Measurements from ENCODE around the gene FGF12. TPM values are rescaled to one million over a fixed set of nuclear protein-coding genes. Genes with fewer than 3 reads are reported as not detected.

FGF12 gene
- total and polyA plus RNA-seq, 7 donors = 0.25 to 0.87 (median 0.71) TPM

- Histone ChIP-seq H3K4me1 (no peaks in the 10 kb centered on the region), H3K36me3 (ENCODE audit: insufficient read depth in 1 of 2, low read depth in 1 of 2) (no peaks in the 10 kb centered on the region), H3K27me3 (ENCODE audit: insufficient read depth in 3 of 3, low read length in 2 of 3) (no peaks in the 10 kb centered on the region), H3K9me3 (no peaks in the 10 kb centered on the region), H3K27ac (no peak overlapping the region), H3K4me3 (no peak overlapping the region)
- DNase-seq = no peak
- no peak for ATAC-seq
- TF ChIP-seq, protein P1, sequence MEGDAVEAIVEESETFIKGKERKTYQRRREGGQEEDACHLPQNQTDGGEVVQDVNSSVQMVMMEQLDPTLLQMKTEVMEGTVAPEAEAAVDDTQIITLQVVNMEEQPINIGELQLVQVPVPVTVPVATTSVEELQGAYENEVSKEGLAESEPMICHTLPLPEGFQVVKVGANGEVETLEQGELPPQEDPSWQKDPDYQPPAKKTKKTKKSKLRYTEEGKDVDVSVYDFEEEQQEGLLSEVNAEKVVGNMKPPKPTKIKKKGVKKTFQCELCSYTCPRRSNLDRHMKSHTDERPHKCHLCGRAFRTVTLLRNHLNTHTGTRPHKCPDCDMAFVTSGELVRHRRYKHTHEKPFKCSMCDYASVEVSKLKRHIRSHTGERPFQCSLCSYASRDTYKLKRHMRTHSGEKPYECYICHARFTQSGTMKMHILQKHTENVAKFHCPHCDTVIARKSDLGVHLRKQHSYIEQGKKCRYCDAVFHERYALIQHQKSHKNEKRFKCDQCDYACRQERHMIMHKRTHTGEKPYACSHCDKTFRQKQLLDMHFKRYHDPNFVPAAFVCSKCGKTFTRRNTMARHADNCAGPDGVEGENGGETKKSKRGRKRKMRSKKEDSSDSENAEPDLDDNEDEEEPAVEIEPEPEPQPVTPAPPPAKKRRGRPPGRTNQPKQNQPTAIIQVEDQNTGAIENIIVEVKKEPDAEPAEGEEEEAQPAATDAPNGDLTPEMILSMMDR (IDR thresholded peaks at IDR 0.05) = no peak
- intact Hi-C loops (cut with DNase I) = no loop called here
Observed at GRCh38 chr3:192313605-192314004, 413.7 kb downstream of the FGF12 start.

DNA sequence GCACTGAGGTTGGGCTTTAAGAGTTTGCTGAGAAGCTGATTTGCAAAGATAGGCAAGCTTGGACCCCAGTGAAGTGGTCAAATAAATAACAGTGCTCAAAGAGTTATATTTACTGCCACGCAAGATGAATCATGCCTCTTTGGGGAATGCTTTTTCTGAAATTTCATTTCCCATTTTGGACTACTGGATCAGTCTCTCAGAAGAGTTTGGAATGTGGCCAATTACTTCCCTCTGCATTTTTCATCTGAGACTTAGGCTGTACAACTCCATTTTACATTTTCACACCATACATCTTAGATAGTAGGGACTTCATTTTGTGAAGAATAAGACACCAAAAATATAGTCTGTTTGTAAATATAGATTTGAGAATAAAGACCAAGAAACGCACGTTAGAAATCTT lies 419.7 kb downstream of the FGF12 start:
- Histone ChIP-seq H3K4me1 (no peaks in the 10 kb centered on the region), H3K36me3 (ENCODE audit: insufficient read depth in 1 of 2, low read depth in 1 of 2) (no peaks in the 10 kb centered on the region), H3K27me3 (ENCODE audit: insufficient read depth in 3 of 3, low read length in 2 of 3) (no peaks in the 10 kb centered on the region), H3K9me3 (no peaks in the 10 kb centered on the region), H3K4me3 (no peak overlapping the region), H3K27ac (no peak overlapping the region)
- ATAC-seq (no peak), DNase-seq (no peak)
- intact Hi-C loops (cut with DNase I) = no loop called here
- WGBS, 3 donors = 67 to 81% (median 73%) methylated on average over 3 of the region's 3 CpGs
- TF ChIP-seq, protein P1 (IDR thresholded peaks at IDR 0.05) = no peak

DNA sequence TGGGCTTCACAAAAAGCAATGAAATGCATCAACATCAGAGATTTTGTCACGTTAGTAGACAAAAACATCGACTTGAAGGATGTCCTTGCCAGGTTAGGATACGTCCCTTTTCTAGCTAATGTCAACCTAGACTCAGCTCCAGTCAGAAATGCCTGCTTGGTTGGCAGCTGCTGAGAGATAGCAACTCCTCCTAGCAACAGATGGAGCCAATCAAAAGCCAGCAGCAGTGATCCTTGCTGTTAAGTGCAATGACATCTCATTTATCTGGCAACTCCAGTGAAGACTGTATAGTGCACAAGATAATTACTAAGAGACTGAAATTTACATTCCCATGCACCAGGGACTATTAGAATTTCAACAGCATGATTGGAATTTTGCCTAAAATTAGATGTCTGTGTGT lies 424.1 kb downstream of the FGF12 start:
- Histone ChIP-seq H3K27me3 (ENCODE audit: insufficient read depth in 3 of 3, low read length in 2 of 3) (no peaks in the 10 kb centered on the region), H3K27ac (no peak overlapping the region), H3K36me3 (ENCODE audit: insufficient read depth in 1 of 2, low read depth in 1 of 2) (no peaks in the 10 kb centered on the region), H3K4me3 (no peak overlapping the region), H3K9me3 (no peaks in the 10 kb centered on the region), H3K4me1 (no peaks in the 10 kb centered on the region)
- ATAC-seq (no peak), DNase-seq (no peak)
- WGBS, 3 donors = 43 to 56% (median 45%) methylated on average over 3 of the region's 3 CpGs
- intact Hi-C loops (cut with DNase I) = no loop called here
- TF ChIP-seq, protein P1 (IDR thresholded peaks at IDR 0.05) = no peak

DNA sequence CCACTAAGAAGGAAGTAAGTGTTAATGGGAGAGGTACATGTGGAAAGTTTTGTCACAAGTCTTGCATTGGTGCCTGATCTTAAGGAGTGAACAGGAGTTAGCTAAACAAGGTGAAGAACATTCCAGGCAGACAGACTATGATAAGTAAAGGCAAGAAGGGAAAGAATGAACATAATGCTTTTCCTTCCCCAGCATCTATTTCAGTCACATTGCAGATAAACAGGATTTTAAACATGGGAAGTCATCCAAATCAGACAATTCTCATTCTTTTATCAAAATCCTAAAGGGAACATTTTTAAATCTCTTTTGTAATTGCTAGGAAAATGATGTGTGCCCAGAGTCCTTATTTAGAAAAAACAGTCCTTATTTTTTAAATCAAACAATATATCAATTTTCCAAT lies 424.6 kb downstream of the FGF12 start:
- no peak for ATAC-seq

DNA sequence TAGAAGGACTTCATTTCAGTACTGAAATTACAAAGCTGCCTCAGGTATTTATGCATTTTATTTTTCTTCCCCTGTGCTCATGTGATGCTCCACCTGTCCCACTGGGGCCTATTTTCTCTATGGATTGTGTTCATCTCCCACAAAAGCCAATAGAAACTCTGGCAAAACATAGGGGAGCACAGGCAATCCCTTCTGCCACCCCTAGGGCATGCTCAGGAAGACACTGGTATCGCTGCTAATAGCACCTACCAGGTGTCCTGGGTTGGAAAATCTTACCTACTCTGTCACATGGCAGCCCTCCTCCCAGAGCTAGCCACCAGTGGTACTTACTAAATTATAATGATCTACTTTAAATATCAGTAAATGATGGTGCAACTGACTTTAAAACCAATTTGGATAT lies 427.4 kb downstream of the FGF12 start:
- H3K27me3 ChIP-seq (ENCODE audit: insufficient read depth in 3 of 3, low read length in 2 of 3) = no peaks in the 10 kb centered on the region
- DNase-seq = no peak
- intact Hi-C loops (cut with DNase I) = no loop called here
- H3K36me3 ChIP-seq (ENCODE audit: insufficient read depth in 1 of 2, low read depth in 1 of 2) = no peaks in the 10 kb centered on the region
- H3K27ac ChIP-seq = no peak overlapping the region
- no peak for ATAC-seq
- 92 to 100% (median 98%) methylated on average over 1 of the region's 1 CpG for WGBS, 3 donors
- TF ChIP-seq, protein P1 (IDR thresholded peaks at IDR 0.05) = no peak
- H3K4me1 ChIP-seq = no peaks in the 10 kb centered on the region
- no peak overlapping the region for H3K4me3 ChIP-seq
- H3K9me3 ChIP-seq = no peaks in the 10 kb centered on the region

More for the DNA sequence above, 424.6 kb downstream of the FGF12 start:
- H3K36me3 ChIP-seq (ENCODE audit: insufficient read depth in 1 of 2, low read depth in 1 of 2) = no peaks in the 10 kb centered on the region
- H3K9me3 ChIP-seq = no peaks in the 10 kb centered on the region
- DNase-seq = no peak
- no peaks in the 10 kb centered on the region for H3K27me3 ChIP-seq (ENCODE audit: insufficient read depth in 3 of 3, low read length in 2 of 3)
- H3K4me3 ChIP-seq = no peak overlapping the region
- intact Hi-C loops (cut with DNase I) = no loop called here
- TF ChIP-seq, protein P1 (IDR thresholded peaks at IDR 0.05) = no peak
- H3K27ac ChIP-seq = no peak overlapping the region
- no peaks in the 10 kb centered on the region for H3K4me1 ChIP-seq

Measured in psoas muscle (tissue), 8 donors.